ENCODE data around the gene NPIPA8. TPM values are rescaled to one million over a fixed set of nuclear protein-coding genes. Genes with fewer than 3 reads are reported as not detected.
"Not testable (repeated sequence)": the region's sequence is repeated elsewhere in the genome, so short reads cannot be mapped to it uniquely, and the experiment has no call there.

Gene NPIPA8
- total RNA-seq (1 to 10 TPM in 1 of 5 donors, under 1 TPM in 3, not detected in 1; 0.36 to 2.2 (median 0.48) TPM), total RNA-seq (0 reads per million in 29 experiments)
- total RNA-seq (2013): not detected

DNA sequence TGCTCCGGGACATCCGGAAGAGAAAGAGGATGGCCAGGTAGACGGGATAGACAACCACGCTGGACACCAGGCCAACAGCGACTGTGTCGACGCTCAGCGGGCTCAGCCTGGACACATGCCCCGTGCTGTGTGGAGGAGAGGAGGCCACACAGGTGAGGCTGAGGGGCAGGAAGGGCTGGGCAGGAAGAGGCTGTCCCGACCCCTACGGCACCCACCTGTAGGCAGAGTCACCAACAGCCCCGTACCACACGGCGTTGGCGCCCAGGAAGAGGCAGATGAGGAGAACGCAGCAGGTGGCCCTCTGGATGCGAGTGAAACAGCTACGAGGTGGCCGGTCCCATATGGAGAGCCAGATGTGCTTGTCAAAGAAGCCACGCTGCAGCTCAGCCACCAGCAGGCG is at the start of gene NPIPA8:
NPIPA8 (minus strand) TSS at position 101 of the 400 bp plus-strand sequence. CDS start 4,074 bp downstream, outside the sequence.
- H3K9me3 Mint-ChIP-seq; H3K27ac ChIP-seq (ENCODE audit: low read length); H3K4me3 Mint-ChIP-seq; H3K27ac Mint-ChIP-seq; H3K4me1 Mint-ChIP-seq; H3K4me1 ChIP-seq (ENCODE audit: control insufficient read depth in 1 of 2, extremely low read depth in 1 of 2, insufficient read depth in 2 of 2, low read length in 2 of 2); H3K9me3 ChIP-seq; H3K36me3 ChIP-seq (ENCODE audit: control insufficient read depth in 2 of 2, extremely low read depth in 1 of 2, insufficient read depth in 1 of 2, low read length in 1 of 2); CTCF ChIA-PET; H3K4me3 ChIP-seq (ENCODE audit: control insufficient read depth in 1 of 2, extremely low read depth in 1 of 2, low read length in 1 of 2); DNase-seq; H3K27me3 Mint-ChIP-seq; H3K27me3 ChIP-seq (replicated peaks in 1 of 2; ENCODE audit: control insufficient read depth in 2 of 2, extremely low read depth in 1 of 2, insufficient read depth in 2 of 2, low read length in 1 of 2); ATAC-seq (replicated peaks in 1 of 4); POLR2A ChIA-PET; H3K36me3 Mint-ChIP-seq: not testable (repeated sequence)
- no CpG with 5 or more reads among the region's 21 CpGs for WGBS (ENCODE audit: insufficient coverage)

DNA sequence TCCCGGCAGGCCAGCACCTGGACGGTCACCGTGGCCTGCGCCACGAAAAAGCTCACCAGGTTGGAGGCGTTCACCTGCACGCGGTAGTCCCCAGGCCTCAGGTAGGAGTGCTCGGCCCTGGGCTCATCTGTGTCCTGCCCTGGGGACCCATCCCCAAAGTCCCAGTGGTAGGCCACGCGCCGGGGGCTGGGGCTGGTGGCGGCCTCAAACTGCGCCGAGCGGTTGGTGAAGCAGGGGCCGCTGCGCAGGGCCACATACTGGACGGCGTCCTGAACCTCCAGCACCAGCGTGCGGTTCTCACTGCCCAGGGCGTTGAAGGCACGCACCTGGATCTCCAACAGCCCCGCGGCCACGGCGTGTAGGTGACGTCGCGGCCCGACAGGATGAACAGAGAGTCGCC is 48.7 kb upstream of the NPIPA8 start:
- H3K4me3 ChIP-seq (ENCODE audit: control insufficient read depth in 1 of 2, extremely low read depth in 1 of 2, low read length in 1 of 2); H3K9me3 Mint-ChIP-seq; H3K27me3 ChIP-seq (replicated peaks in 1 of 2; ENCODE audit: control insufficient read depth in 2 of 2, extremely low read depth in 1 of 2, insufficient read depth in 2 of 2, low read length in 1 of 2); H3K27me3 Mint-ChIP-seq; H3K36me3 ChIP-seq (ENCODE audit: control insufficient read depth in 2 of 2, extremely low read depth in 1 of 2, insufficient read depth in 1 of 2, low read length in 1 of 2); ATAC-seq (replicated peaks in 1 of 4); H3K36me3 Mint-ChIP-seq; H3K9me3 ChIP-seq; H3K27ac ChIP-seq (ENCODE audit: low read length); H3K4me3 Mint-ChIP-seq; H3K4me1 ChIP-seq (ENCODE audit: control insufficient read depth in 1 of 2, extremely low read depth in 1 of 2, insufficient read depth in 2 of 2, low read length in 2 of 2); CTCF ChIA-PET; DNase-seq; POLR2A ChIA-PET; H3K27ac Mint-ChIP-seq; H3K4me1 Mint-ChIP-seq: not testable (repeated sequence)
- no CpG with 5 or more reads among the region's 33 CpGs for WGBS (ENCODE audit: insufficient coverage)

DNA sequence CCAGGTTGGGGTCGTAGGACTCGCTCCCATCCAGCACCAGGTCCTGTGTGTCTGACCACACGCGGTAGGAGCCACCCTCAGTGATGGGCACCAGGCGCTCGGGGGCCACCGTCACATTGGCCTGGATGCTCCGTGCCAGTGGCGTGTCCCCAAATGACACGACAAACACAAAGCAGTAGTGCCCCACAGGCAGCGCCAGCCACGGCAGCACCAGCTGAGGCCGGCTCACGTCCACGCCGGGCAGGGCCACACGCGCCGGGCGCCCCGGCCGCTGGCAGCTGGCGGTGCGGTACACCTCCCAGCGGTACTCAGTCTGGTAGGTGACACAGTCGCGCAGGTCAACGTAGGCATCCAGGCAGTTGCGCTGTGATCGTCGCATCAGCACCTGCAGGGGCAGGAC is 48.3 kb upstream of the NPIPA8 start:
- H3K27ac Mint-ChIP-seq; H3K27ac ChIP-seq (ENCODE audit: low read length); H3K27me3 Mint-ChIP-seq; H3K36me3 Mint-ChIP-seq; CTCF ChIA-PET; DNase-seq; H3K4me3 Mint-ChIP-seq; H3K4me3 ChIP-seq (ENCODE audit: control insufficient read depth in 1 of 2, extremely low read depth in 1 of 2, low read length in 1 of 2); H3K9me3 Mint-ChIP-seq; ATAC-seq (replicated peaks in 1 of 4); H3K4me1 ChIP-seq (ENCODE audit: control insufficient read depth in 1 of 2, extremely low read depth in 1 of 2, insufficient read depth in 2 of 2, low read length in 2 of 2); H3K27me3 ChIP-seq (replicated peaks in 1 of 2; ENCODE audit: control insufficient read depth in 2 of 2, extremely low read depth in 1 of 2, insufficient read depth in 2 of 2, low read length in 1 of 2); POLR2A ChIA-PET; H3K4me1 Mint-ChIP-seq; H3K9me3 ChIP-seq; H3K36me3 ChIP-seq (ENCODE audit: control insufficient read depth in 2 of 2, extremely low read depth in 1 of 2, insufficient read depth in 1 of 2, low read length in 1 of 2): not testable (repeated sequence)
- no CpG with 5 or more reads among the region's 31 CpGs for WGBS (ENCODE audit: insufficient coverage)

DNA sequence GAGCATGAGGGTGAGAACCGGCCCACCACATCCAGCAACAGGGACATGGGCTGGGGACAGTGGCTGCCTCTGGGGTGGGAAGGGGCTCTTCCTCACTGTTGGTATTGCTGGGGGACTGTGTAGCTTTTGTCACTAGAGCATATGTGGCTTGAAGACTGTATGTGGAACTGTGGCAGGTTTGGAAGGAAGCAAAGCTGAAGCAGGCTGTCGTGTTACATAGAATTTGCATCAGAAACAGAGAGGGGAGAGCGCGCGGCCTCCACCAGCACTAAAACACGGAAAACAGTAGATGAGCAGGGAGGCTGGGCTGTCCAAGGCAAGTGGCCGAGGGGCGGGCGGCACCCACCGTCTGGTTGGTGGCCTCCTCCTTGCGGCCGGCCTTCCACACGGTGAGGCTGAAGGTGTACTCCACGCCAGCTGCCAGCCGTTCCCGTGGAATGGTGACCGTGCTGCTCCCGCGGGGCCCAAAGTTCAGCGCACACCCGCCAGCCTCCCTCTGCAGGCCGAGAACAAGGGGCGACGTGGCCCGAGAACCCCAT is 47.6 kb upstream of the NPIPA8 start:
- H3K4me3 Mint-ChIP-seq; H3K27ac Mint-ChIP-seq; H3K27me3 ChIP-seq (replicated peaks in 1 of 2; ENCODE audit: control insufficient read depth in 2 of 2, extremely low read depth in 1 of 2, insufficient read depth in 2 of 2, low read length in 1 of 2); H3K9me3 Mint-ChIP-seq; DNase-seq; H3K36me3 Mint-ChIP-seq; POLR2A ChIA-PET; H3K27ac ChIP-seq (ENCODE audit: low read length); H3K36me3 ChIP-seq (ENCODE audit: control insufficient read depth in 2 of 2, extremely low read depth in 1 of 2, insufficient read depth in 1 of 2, low read length in 1 of 2); H3K27me3 Mint-ChIP-seq; H3K4me1 Mint-ChIP-seq; H3K4me3 ChIP-seq (ENCODE audit: control insufficient read depth in 1 of 2, extremely low read depth in 1 of 2, low read length in 1 of 2); ATAC-seq (replicated peaks in 1 of 4); CTCF ChIA-PET; H3K4me1 ChIP-seq (ENCODE audit: control insufficient read depth in 1 of 2, extremely low read depth in 1 of 2, insufficient read depth in 2 of 2, low read length in 2 of 2); H3K9me3 ChIP-seq: not testable (repeated sequence)
- no CpG with 5 or more reads among the region's 25 CpGs for WGBS (ENCODE audit: insufficient coverage)

DNA sequence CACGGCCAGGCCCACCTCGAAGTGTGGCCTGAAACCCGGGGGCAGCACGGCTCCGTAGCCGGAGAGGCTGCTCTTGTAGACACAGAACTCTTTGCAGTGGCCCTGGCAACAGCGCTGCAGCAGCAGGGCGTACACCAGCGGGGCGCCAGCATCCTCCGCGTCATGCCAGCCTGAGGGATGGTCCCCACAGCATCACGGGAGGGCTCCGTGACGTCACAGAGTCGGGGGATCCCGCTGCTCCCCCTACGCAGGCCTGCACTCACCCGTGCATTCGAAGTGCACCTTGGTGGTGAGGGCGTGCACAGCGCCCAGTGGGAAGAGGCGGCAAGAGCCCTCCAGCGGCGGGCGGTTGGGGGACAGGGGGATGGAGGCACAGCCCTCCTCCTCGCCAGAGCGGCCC is 46.2 kb upstream of the NPIPA8 start:
- H3K9me3 ChIP-seq; H3K9me3 Mint-ChIP-seq; H3K27me3 Mint-ChIP-seq; CTCF ChIA-PET; H3K4me3 Mint-ChIP-seq; H3K4me1 ChIP-seq (ENCODE audit: control insufficient read depth in 1 of 2, extremely low read depth in 1 of 2, insufficient read depth in 2 of 2, low read length in 2 of 2); H3K27ac ChIP-seq (ENCODE audit: low read length); H3K4me1 Mint-ChIP-seq; POLR2A ChIA-PET; H3K27ac Mint-ChIP-seq; H3K36me3 ChIP-seq (ENCODE audit: control insufficient read depth in 2 of 2, extremely low read depth in 1 of 2, insufficient read depth in 1 of 2, low read length in 1 of 2); H3K36me3 Mint-ChIP-seq; H3K4me3 ChIP-seq (ENCODE audit: control insufficient read depth in 1 of 2, extremely low read depth in 1 of 2, low read length in 1 of 2); ATAC-seq (replicated peaks in 1 of 4); H3K27me3 ChIP-seq (replicated peaks in 1 of 2; ENCODE audit: control insufficient read depth in 2 of 2, extremely low read depth in 1 of 2, insufficient read depth in 2 of 2, low read length in 1 of 2): not testable (repeated sequence)
- no CpG with 5 or more reads among the region's 28 CpGs for WGBS (ENCODE audit: insufficient coverage)
- peak in 1 of 35 experiments; percentile 4 for DNase-seq

DNA sequence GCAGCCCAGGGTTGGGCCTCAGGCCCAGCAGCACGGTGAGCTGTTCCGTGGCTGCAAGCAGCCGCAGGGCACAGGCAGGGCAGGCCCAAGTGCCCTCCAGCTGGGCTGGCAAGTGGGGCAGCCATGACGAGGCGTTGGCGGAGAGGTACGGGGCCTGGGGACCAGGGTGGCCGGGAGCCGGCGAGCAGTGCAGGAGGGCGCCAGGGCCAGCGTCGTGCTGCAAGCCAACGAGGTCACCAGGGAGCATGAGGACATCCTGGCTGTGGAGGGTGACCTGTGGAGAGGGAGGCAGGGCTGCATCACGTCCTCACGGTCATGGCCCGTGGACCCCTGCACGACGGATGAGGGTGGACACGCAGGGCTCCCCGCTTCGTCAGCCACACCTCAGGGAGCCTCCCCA is 11.2 kb upstream of the NPIPA8 start:
- H3K4me3 ChIP-seq (ENCODE audit: control insufficient read depth in 1 of 2, extremely low read depth in 1 of 2, low read length in 1 of 2); H3K9me3 Mint-ChIP-seq; DNase-seq; H3K4me3 Mint-ChIP-seq; H3K27ac ChIP-seq (ENCODE audit: low read length); ATAC-seq (replicated peaks in 1 of 4); H3K27me3 Mint-ChIP-seq; CTCF ChIA-PET; H3K36me3 Mint-ChIP-seq; POLR2A ChIA-PET; H3K27ac Mint-ChIP-seq; H3K4me1 ChIP-seq (ENCODE audit: control insufficient read depth in 1 of 2, extremely low read depth in 1 of 2, insufficient read depth in 2 of 2, low read length in 2 of 2); H3K36me3 ChIP-seq (ENCODE audit: control insufficient read depth in 2 of 2, extremely low read depth in 1 of 2, insufficient read depth in 1 of 2, low read length in 1 of 2); H3K27me3 ChIP-seq (replicated peaks in 1 of 2; ENCODE audit: control insufficient read depth in 2 of 2, extremely low read depth in 1 of 2, insufficient read depth in 2 of 2, low read length in 1 of 2); H3K4me1 Mint-ChIP-seq; H3K9me3 ChIP-seq: not testable (repeated sequence)
- WGBS (ENCODE audit: insufficient coverage): no CpG with 5 or more reads among the region's 22 CpGs

DNA sequence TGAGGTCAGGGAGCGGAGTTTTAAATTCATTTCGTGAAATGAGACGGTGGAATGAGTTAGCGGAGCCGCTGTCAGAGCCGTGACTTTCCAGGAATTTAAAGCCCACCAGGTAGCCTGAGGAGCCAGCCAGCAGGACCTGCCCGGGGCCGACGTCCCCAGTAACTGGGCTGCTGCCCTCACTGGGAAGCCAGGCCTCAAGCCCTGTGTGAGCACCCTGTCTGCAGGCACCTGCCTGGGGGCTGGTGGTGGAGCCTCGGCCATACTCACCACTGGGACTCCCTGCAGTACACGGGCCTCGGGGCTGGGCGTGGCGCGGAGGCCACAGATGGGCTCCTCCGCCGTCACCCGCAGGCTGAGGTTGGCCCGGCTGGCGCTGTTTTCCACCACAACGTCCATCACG is 10.5 kb upstream of the NPIPA8 start:
- H3K27ac ChIP-seq (ENCODE audit: low read length): not testable (repeated sequence)

More for the DNA sequence above, 10.5 kb upstream of the NPIPA8 start:
- H3K27me3 Mint-ChIP-seq; H3K4me3 Mint-ChIP-seq; H3K36me3 Mint-ChIP-seq; H3K9me3 ChIP-seq; POLR2A ChIA-PET; H3K27me3 ChIP-seq (replicated peaks in 1 of 2; ENCODE audit: control insufficient read depth in 2 of 2, extremely low read depth in 1 of 2, insufficient read depth in 2 of 2, low read length in 1 of 2); H3K36me3 ChIP-seq (ENCODE audit: control insufficient read depth in 2 of 2, extremely low read depth in 1 of 2, insufficient read depth in 1 of 2, low read length in 1 of 2); H3K27ac Mint-ChIP-seq; H3K4me1 Mint-ChIP-seq; H3K4me1 ChIP-seq (ENCODE audit: control insufficient read depth in 1 of 2, extremely low read depth in 1 of 2, insufficient read depth in 2 of 2, low read length in 2 of 2); CTCF ChIA-PET; H3K4me3 ChIP-seq (ENCODE audit: control insufficient read depth in 1 of 2, extremely low read depth in 1 of 2, low read length in 1 of 2); ATAC-seq (replicated peaks in 1 of 4); H3K9me3 Mint-ChIP-seq; DNase-seq: not testable (repeated sequence)
- WGBS (ENCODE audit: insufficient coverage): no CpG with 5 or more reads among the region's 22 CpGs
